Stimulated activated CD4-positive, alpha-beta T cell treated with anti-CD3 and anti-CD28 coated beads, TNF-alpha, amount 100 ng/mL, for 1 hour (primary cell): ENCODE measurements around the gene HCFC1.
"Not testable (repeated sequence)": the region's sequence is repeated elsewhere in the genome, so short reads cannot be mapped to it uniquely, and the experiment has no call there.

Source experiments
- DNase-seq, 3 donors: peaks; one replicate each; pipeline ENCODE4 v3.0.0-alpha.2; 2020; ENCODE audit warnings: low read depth in 3 of 3, low spot score in 1 of 3

HCFC1 gene

DNA sequence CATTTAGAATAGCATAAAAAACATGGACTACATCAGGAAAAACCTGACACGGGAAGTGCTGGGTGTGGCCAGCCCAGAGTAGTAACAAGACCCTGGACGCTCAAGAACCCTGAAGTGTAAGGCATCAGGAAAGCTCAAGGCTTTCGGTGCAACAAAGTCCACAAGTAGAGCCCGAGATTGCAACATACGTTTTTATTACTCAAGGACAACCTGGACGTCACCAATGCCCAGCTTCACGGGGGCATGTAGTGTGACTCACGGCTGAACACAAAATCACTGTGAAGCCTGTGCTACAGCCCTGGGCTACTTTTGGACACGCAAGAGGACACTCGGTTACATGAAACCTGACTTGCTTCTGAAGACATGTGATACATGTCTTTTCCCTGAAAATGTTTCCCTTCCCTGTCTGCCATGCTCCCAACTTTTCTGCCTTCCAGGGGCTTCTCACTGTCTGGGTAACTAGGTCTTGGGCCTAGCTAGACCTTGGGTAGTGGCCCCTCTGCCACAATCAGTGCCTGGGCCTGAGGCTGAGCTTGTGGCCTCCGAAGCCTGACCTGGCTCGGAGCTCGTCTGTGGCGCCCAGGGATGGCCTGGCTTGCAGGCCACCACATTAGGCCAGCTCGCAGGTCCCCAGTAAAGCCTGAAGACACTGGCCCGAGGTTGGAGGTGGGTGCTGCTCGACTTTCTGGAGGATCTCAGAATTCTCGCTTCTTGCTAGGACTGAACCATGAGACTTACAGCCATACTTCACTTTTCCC, 38.9 kb upstream of the HCFC1 start:
- DNase-seq, result no peak

GRCh38 chrX:154008521-154008920, 36.9 kb upstream of the HCFC1 start:
- no peak for DNase-seq

DNA sequence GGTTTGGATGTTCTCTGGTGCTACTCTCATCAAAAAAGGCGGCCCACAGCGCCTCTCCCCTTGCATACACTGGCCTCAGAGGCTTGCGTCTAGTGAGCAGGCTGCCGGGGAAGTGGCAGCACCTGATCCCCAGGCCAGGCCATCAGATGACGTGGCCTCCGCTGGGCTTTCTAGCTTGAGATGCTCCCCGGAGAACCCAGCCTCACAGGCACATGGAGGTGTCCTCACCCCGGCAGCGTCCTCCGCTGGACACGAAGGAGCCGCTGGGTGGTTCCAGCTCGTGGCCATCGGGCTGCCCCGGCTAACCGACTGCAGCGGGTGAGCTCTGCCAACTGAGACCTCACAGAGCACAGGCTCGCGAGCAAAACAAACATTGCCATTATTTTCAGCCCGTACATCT, 35.3 kb upstream of the HCFC1 start:
- DNase-seq, result no peak

DNA sequence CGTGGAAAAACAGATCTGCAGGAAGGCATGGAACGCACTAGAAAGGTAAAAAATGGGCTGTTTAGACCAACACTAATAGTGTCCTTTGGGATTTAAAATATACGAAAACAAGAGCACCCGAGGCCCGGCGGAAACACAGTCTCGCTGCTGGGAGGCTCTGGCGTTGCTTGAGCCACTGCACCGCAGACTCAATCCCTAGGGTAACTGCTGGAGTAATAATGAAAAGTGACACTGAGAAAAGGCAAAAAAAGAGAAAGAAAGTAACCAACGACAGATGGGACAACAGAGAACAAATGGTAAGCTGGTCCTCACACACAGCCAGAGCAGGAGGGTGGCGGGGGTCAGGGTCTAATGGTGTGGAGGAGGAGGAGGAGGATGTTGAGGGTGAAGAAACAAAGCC, 32.7 kb upstream of the HCFC1 start:
- no peak for DNase-seq

DNA sequence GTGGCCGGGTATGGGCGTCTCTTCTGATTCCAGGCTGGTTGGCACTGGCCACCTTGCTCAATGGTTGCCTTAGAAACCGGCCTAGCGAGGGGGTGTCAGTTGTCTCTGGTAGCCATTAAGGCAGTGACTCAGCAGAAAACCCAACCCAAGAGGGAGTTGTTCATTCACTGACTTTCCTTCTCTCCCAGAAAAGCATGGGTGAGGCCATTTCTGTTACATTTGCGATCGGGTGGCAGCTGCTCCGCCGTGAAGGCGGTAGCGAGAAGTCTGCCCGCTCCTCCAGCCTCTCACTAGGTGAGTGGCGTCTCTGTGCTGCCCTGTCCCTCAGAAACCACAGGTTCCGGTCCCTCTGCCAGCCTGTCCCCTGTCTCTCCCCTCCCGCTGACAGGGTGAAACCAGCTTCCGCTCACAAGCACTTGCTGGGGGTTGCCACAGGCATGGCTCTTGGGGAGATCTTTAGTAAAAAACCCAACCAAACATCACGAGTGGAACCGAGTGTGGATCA, 30.6 kb upstream of the HCFC1 start:
- no peak for DNase-seq

- DNase-seq, result no peak
These were observed 28.4 kb upstream of the HCFC1 start for GRCh38 chrX:154000051-154000450.

- DNase-seq, result no peak
These were observed 27.9 kb upstream of the HCFC1 start for GRCh38 chrX:153999359-154000037.

DNA sequence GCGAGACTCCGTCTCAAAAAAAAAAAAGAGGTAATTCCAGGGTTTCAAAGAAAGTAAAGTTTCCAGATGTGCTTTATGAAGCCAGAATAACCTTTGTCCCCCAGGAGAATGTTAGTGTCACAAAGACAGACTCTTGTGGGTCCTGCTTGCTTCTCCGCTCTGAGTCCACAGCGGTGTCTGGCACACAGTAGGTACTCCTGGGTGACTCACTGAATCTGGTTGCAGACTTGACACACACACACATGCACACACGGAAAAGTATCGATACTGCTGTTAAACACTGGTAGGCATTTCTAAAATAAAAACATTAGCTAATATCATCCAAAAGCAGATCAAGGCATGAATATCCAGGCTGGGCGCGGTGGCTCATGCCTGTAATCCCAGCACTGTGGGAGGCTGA, 23.9 kb upstream of the HCFC1 start:
- no peak for DNase-seq

GRCh38 chrX:153994398-153994797, 22.8 kb upstream of the HCFC1 start:
- DNase-seq, result not testable (repeated sequence)

DNA sequence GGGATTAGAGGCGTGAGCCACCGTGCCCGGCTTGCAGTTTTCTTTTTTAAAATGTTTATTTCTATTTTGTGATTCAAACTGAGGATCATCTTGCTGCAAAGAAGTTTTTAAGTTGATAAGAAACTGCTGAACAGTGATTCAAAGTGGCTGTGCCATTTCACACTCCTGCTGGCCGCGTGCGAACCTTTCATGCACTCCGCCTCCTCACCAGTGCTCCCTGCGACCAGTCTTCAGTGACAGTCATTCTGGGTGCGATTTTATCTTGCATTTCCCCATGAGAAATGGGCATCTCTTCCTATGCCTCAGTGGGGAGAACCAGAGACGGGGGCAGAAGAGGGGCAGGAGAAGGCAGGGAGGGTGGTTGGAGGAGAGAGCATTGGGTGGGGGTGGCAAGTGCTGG, 22.4 kb upstream of the HCFC1 start:
- DNase-seq, result no peak

- no peak for DNase-seq
These were observed 21.5 kb upstream of the HCFC1 start for GRCh38 chrX:153993079-153993478.

DNA sequence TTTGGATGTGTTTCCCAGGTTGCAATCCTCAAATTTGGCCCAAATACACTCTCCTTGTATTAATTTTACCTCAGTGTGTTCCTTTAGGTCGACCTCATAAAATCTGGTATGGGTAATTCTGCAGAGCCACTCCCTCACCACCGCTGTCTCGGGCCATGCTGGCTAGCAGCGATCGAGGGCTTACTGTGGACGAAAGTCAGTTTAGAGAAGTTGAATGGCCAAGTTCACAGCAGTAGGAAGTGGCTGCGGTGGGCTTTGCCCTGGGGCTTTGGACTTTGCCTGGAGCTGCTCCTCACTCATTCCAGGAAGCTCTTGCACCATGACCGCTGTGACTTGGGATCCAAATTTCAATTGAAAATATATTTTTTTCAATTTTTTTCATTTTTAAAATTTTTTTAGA, 20.6 kb upstream of the HCFC1 start:
- no peak for DNase-seq

- no peak for DNase-seq
These were observed 19.5 kb upstream of the HCFC1 start for GRCh38 chrX:153991013-153991580.

- no peak for DNase-seq
These were observed 18.5 kb upstream of the HCFC1 start for GRCh38 chrX:153989973-153990655.

DNA sequence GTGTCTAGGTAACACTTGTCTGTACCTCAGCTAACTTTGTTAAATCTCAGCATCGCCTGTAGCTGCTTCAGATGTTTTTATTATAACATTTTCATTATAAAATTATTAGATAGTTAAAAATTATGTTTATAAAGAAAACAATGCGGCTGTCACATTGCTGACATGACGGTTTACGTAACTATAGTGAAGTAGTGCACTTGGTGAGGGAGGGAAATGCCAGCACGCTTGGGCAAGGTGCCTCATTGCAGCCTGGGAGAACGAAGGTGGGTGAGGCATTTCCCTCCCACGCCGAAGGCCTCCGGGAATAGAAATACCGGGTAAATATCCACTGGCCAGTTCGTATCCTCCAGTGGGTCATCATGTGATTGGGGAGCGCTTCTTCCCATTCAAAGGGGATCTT, 16.9 kb upstream of the HCFC1 start:
- no peak for DNase-seq

- no peak for DNase-seq
These were observed 12.9 kb upstream of the HCFC1 start for GRCh38 chrX:153984351-153985178.

DNA sequence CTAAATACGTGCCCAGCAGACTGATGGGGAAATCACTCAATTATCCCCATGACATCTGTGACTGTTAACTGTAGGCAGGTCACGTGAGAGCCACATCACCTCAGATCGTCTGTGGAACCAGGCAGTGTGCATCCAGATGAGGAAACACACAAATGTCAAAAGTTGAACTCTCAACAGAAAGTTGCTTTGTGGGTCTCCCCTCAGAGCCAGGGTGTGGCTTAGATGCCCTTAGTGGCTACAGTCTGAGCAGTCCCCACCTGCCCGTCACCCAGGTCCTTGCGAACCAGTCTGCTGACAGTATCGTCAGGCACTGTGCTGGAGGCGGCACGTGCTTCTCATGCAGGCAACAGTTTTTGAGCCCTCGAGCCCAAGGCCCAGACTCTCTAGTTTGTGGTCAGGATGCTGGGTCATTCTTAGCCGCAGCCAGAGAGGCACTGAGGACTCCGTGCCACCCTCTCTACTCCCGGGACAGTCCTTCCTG, 11.7 kb upstream of the HCFC1 start:
- DNase-seq, result no peak

- peak in 1 of 3 donors; percentile 35 for DNase-seq
These were observed 10.3 kb upstream of the HCFC1 start for GRCh38 chrX:153981771-153982533.

DNA sequence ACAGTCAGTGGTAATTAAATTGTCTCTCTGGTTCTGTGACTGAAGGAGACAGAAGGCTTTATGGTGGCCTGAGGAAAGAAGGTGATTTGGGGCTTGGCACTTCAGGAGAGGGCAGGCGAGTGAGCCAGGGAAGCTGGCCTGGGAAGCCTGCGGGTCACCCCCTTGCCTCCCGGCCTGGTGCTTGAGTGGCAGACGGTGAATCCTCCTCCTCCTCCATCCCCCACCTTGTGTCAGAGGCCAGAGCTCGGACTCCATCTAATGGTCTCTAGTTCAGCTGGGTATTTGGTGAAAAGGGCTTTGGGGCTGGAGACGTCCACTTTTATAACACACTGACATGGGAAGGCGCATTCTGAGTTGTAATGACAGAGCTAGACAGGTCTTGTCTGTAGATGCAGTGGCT, 9.6 kb upstream of the HCFC1 start:
- DNase-seq, result no peak

GRCh38 chrX:153980394-153980793, 8.8 kb upstream of the HCFC1 start:
- DNase-seq, result not testable (repeated sequence)
